HG03135 (cell line): ENCODE data around the gene ATP5F1B.

Source experiments
- ATAC-seq: cut with Tn5 transposase; IDR thresholded peaks from one replicate; pipeline ENCODE4 v1.9.1; 2021; ENCODE audit warnings: mild to moderate bottlenecking, moderate library complexity; ENCODE audit not compliant: unreplicated experiment

Gene ATP5F1B

DNA sequence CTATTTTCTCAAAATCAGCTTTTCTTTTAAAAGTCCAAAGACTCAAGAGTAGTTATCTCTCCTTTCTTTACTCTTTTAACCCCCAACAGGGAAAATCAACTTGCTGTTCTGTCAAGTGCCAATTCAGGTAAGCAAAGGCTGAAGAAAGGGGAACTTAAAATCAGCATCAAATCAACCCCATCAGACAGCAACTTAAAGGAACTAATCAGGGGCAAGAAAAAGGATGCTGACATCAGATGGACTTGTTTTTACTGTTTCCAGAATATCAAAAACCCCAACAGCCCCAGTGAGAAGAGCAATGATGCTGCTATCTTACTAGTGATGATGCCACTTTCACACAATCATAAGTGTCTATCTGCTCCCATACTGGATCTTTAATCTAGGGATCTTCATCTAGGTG lies 19.1 kb downstream of the ATP5F1B start:
- no peak for ATAC-seq

DNA sequence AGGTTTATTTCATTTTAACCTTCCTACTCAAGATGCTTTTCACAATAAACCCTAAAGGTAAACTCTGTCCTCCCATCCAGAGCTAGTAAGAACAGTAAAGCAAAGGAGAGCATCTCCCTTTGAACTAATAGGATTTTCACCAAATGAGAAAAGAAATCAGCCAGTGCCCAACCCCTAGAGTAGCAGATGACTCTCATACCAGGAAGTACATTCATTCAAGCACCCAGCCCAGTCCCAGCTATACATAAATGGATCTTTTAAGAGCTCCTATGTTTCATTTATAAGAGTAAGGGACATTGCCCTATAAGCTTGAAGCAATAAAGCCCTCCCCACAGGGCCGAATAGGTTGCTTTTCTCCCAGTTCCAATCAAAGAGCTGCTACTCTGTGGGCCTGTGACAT lies 23.2 kb downstream of the ATP5F1B start:
- ATAC-seq, result no peak

DNA sequence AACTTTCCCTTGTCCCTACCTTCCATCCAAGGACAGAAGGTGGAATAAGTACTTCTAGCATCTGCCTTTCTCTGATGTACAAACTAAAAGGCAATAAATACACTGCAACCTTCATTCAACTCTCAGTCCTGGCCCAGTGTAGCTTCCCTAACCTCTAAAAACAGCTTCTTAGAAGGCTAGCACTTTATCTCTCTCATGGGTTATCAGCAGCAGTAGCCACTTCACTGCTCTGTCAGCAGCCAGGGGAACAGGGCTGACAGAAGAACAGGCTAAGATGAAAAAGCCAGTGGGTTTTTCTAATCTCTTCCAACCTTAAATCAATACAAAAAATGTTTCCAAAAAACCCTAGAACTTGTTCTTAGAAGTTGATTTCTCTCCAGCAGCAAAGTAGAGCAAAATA lies 28.9 kb downstream of the ATP5F1B start:
- ATAC-seq, result no peak

DNA sequence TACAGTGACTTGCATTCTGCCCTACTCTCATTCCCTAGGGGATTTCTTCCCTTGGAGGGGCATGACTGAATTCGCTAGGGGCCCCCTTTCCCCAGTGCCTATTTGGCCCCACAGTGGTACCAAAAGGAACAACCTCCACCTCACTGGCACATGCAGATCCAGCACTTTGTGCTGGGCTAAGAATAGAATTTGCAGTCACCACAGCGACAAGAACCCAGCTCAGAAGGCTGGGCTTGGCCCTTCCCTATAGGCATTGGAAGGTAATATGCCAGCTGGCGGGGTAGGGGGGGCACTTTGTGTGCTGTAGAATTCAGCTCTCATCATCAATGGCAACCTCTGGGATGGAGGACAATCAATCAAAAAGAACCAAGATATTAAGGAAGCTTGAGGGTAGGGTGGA lies 29.5 kb downstream of the ATP5F1B start:
- ATAC-seq, result no peak

DNA sequence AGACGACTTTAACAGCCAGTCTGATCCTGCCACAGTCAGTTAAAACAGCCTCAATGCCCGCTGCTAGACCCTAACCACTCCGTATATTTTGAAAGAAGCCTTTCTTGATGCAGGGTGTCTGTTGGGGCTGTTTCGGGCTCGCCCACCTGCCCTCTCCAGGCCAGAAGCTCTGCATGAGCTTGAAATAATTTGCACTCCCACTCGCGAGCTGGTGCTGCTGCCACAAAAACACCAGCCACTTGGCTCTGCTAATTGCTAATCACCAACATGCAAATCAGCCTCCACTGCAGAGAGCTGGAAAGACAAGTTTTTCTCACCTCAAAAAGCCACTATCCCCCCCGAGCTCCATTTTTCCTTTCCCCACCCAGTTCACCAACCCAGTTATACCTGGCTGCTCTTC lies 31.2 kb downstream of the ATP5F1B start:
- ATAC-seq, result no peak

DNA sequence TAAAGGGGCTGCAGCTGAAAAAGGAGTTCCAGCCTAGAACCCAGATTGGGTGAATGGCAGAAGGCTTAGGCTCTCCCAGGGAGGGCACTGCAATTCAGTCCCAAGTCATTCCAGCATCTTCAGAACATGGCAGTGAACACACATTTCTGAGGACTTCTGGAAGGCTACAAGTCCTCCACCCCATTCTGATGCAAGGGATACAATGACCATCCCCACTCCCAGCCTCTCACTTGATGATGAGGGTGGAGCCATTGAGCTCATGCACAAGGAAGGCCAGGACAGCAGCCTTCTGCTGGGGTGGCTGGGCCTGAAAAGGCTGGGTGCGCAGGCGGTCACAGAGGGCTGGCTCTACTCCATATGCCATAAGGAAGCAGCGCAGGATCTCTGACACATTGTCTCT lies 41.4 kb downstream of the ATP5F1B start:
- ATAC-seq, result no peak

DNA sequence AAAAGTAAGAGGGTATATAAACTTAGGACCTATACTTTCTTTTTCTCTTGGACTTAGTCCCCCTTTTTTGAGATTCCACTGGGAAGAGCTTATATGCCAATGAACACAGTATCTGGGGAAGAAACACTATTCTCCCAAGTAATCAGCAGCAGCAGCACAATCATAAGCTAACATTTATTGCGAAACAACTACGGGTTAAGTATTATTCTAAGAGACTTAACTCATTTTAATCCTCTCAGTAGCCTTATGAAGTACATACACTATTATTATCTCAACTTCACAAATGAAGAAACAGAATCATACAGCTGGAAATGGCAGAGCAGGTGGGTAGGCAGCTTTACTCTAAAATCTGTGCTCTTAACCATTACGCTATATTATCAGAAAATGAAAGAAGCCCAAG lies 43.5 kb downstream of the ATP5F1B start:
- ATAC-seq, result no peak

DNA sequence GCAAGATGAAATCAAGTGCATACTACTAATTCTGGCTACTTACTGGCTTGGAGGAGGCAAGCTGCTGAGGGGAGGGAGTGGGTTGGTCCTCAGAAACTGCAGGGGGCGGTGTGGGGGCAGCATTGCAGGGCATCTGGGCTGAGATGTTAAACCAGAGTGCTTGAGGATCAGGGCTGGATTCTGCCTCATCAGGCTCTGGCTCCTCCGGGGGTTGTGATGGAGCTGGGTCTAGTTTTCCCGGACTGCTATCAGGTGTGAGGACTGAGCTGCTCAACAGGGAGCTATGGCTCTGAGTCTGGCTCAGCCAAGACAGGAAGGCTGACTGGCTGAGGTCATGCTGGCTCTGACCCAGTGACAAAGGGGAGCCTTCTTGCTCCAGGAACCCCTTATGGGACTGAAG lies 44.3 kb downstream of the ATP5F1B start:
- ATAC-seq, result no peak

DNA sequence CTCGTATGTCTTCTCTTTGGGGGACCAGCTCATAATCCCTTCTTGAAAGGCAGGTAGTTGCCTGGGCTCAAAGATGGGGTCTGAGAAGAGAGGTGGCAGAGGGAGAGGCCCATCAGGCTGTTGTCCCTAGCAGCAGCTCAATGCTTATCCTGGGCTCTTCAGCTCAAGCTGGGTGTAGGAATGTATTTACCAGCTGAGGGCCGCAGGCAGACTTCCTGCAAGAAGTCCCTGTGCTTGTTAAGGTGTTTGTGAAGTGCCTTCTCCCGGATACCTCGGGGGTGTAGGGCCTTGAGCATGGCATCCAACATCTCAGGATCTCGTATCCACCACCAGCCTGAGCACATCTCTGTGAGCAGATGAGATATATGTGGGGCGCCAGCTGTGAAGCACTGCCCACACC lies 45.0 kb downstream of the ATP5F1B start:
- ATAC-seq, result no peak

DNA sequence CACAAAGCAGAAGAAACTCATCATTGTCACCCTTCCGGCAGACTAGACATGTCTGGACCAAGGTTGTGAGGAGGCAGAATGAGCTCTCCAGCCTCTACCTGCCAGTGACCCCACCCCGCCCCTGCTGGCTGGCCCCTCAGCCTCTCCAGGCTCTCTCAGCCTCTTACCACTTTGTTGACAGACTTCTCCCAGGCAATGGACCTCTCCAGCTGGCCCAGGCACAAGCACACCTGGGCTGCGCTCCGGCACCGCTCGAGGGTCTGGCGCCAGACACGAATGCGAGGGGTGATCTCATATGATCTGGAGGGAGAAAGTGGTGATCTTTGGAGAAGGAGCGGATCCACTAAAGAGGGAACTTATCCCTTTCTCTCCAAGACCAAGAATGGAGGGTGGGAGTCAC lies 46.0 kb downstream of the ATP5F1B start:
- no peak for ATAC-seq

DNA sequence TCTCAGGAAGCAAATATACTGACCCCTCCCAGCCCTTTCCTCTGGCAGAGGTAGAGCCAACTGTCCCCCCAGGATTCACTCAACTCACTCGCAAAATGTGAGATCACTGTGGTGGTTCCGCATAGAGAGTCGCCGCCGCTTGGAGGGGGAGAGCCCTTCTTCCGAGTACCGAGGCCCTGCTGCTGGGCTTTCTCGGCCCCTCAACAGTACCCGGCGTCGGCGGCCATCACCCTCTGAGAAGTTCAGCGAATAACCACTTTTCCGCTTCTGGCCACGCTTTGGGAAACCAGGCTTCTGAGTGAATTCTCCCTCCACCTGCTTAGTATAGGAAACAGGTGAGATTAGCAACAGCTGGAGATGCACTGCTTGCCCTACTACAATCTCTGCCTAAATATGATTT lies 46.7 kb downstream of the ATP5F1B start:
- ATAC-seq, result no peak

DNA sequence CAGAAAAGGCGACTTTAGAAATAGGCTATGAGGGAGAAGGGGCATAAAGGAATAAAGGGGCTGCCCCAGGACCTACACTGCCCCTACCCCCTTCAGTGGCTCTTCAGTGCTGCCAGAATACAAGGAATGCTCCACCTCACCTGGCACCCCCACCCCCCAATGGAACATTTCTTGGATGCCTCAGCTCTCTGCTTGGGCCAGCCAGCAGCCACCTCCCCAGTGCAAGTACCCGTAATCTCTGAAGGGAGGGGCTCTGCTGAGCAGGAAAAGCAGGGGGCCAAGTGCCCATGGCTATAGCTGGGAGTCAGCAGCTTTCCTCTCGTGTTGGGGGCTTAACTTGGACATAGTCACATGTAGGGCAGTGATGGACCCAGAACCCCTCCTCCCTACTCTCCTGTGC lies 49.0 kb downstream of the ATP5F1B start:
- ATAC-seq, result no peak

DNA sequence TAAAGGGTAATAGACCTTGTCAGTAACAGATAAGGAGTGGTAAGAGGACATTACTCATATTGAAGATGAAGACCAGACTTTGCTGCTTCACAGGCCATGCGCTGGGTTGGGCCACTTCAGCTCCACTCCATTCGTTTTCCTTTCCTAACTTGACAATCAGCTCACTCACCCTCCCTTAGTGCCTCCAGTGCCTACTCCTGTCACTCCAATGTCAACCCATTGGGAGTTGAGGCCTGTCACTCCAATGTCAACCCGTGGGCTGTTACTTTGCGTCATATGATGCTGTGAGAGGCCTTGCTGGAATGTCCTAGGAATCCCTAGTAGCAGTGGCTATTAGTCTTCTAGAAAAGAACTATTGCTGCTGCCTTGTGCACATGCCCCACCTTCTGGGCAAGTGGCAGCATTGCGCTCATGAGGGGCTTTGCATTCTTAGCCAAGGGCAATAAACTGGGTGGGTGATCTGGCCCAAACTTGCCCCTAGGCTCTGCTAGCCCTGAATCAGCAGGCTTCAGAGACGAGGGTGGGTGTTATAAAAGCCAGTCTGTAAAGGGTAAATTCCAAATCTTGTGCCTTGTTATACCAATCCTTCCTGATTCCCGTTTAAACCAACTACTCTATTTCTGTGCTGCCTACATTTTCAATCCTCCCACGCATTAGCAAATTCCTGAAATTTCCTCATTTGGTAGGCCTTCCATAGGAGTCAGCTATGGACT lies 51.7 kb downstream of the ATP5F1B start:
- peak; percentile 52 for ATAC-seq

DNA sequence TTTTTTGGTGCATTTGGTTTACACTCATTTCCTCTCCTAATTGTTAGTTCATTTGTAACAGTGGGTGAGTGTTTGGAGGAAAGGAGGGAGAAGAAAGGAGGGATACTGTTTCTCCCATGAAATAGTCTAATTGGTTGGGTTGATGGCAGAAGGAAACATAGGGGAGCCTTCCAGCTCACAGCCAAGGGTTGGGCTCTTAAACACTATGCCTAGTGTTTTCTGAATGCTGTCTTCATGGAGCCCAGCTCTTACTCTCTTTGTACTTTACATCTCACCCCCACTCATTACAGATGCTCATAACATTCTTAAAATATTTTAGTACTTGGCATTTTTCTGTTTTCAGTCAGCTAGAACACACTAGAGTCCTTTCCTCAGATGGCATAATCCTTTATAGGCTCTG lies 53.8 kb downstream of the ATP5F1B start:
- ATAC-seq, result no peak

DNA sequence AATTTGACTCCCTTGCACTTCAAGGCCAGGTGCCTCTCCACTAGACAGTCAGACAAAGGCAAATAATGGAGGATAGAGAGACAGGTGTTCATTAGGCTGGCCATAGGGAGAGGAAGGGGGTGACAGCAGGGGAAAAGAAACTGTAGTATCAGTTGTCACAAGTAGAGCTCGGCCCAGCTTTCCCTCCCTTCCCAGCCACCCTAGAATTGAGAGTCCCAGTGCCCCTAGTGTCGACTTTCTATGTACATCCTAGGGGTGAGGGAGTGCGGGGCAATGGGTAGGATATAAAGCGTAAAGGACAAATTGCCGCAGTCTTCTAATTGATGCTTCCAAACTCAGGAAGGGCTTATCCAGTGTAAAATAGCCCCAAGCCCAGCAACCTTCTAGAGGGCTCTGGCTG lies 54.7 kb downstream of the ATP5F1B start:
- no peak for ATAC-seq

DNA sequence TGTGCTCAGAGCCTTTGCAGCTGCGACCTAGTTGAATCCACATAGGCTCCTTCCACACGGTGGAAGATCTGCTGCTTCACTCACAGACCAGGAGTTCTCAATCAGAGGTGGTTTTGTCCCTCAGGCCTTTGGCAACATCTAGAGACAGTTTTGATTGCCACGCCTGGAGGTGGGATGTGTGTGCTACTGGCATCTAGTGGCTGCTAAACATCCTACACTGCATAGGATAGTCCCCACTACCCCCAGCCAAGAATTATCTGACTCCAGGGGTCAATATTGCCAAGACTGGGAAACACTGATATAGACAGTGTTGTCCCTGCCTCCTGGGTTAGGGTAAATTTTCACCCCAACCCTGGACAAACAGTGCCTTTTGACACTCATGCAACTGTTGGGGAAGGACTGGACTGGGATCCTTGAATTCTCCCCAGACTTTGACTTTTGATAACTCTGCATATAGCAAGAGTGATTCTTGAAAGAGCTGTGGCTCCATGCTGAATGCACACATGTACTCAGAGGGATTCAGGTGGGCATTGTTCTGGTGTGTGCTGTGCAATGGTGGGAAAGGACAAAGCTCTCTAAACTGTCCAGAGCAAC lies 55.5 kb downstream of the ATP5F1B start:
- no peak for ATAC-seq

DNA sequence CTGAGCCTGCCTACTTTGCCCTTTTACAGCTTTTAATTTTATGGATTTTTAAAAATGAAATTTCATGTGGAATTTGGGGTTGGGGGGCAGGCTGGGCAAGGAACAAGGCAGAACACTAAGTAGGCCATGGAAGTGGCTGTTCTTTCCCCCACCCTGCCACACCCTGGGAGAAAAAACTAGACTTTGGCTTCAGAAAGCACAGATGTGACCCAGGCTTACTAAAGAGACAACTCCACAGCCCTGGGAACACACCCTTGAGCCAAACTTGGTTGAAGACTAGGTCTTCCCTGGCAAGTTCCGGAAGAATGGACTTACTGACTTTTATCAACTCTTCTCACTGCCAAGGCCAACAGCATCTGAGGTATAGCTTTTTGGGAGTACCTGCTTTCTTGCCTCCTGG lies 56.0 kb downstream of the ATP5F1B start:
- no peak for ATAC-seq
